NCI-H82 treated with DMSO at 0.1 percent for 48 hours (cell line): ENCODE measurements around the gene PGS1.

Experiments used
- DNase-seq: peaks from one replicate; lab custom pipeline; 2025; ENCODE audit not compliant: unreplicated experiment; lab: John Stamatoyannopoulos, UW

Gene PGS1

GRCh38 chr17:78345791-78346494, 32.5 kb upstream of the PGS1 start:
- DNase-seq: no peak

DNA sequence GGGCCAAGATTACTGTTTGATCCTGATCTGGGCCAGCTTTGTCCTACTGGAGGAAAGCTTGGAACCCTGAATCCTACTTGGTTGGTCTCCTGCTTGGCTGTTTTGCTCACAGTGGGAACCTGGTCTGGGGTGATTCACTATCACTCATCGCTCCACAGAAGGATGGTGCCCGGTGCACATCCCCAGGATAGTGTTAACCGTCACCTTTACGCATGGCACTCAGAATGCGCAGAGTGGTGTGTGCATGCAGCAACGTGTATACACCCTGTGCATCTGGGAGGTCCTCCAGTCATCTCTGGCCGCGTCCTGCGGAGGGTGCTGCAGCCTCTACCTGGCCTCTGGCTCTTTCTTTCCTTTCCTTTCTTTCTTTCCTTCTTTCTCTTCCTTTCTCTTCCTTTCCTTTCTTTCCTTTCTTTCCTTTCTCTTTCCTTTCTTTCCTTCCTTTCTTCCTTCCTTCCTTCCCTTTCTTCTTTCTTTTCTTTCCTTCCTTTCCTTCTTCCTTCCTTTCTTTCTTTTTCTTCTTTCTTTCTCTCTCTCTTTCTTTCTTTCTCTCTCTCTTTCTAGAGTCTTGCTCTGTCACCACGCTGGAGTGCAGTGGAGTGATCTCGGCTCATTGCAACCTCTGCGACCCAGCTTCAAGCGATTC, 31.7 kb upstream of the PGS1 start:
- no peak for DNase-seq

GRCh38 chr17:78347453-78347852, 31.0 kb upstream of the PGS1 start:
- no peak for DNase-seq

- DNase-seq: no peak
Measured at GRCh38 chr17:78348055-78348770, 30.2 kb upstream of the PGS1 start.

DNA sequence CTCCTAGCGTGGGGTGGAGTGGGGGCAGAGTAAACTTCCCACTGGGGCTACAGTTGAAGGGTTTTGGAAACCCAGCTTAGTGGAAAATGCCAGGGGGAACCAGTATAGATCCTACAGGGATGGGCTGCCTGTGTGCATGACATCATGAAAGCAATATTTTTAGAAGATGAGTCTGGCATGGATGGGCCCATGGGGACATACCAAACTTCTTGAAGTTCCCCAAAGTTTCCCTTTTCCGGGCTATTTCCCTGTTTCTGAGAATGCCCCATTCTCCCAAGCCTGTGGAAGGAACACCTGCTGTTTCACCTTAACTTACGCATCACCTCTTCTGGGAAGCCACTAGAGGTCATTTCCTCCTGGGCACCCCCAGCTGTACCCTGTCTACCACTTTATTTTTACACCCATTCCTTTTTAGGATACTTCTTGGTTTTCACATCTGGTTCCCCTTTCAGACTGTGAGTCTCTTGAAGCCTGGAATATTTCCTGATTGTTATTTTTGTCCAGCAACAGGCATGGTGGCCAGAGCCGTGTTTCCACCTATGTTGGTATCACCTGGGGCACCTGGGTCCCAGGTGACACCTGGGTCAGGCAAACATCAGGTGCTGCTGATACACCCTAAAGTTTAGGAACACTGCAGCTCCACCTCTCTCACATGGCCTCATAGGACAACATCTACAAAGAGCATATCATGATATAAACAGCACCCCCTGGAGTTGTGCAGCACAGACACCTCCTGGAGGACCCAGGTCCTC, 28.4 kb upstream of the PGS1 start:
- DNase-seq: no peak

GRCh38 chr17:78351449-78352006, 26.9 kb upstream of the PGS1 start:
- DNase-seq: no peak

- DNase-seq: no peak
Measured at GRCh38 chr17:78353834-78354233, 24.6 kb upstream of the PGS1 start.

DNA sequence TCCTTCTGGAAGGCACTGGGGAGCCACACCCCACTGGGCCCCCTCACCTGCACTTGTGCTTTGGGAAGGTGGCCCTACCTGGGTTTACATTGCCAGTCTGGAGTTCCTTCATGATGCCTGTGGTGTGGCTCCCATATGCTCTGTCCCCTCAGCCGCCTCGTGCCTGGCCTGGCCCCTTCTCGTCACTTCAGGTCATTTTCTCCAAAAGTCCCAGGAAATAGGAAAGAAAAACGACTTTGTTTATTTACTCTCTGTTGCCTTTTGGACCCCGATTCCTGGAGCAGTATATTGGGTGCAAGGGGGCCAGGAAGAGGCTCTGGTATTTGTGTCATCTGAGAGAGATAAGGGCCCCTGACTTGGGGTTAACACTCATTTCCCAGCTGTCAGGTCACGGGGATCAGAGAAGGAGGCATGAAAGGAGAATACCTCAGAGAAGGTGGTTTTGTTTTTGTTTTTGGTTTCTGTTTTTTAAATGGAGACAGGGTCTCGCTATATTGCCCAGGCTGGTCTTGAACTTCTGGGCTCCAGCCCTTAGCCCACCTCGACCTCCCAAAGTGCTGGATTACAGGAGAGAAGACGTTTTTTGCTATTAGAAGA, 23.3 kb upstream of the PGS1 start:
- no peak for DNase-seq

DNA sequence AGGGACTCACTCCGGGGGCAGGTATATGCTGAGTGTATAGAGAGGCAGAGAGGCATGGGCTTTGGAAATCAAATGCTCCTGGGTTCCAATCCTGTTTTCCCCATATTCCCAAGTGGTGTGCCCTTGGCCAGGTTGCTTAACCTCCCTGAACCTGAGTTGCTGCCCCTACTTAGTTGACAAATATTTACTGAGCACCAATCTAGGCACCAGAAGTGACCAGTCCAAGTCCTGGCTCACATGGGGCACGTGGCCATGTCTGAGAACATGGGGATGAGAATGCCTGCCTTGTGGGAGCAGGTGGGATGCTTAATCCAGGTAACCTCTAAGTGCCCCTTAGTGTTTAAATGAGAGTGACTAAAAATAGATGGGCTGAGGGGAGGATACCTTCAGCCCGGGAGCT, 22.7 kb upstream of the PGS1 start:
- no peak for DNase-seq

- DNase-seq: no peak
Measured at GRCh38 chr17:78356101-78356713, 22.2 kb upstream of the PGS1 start.

DNA sequence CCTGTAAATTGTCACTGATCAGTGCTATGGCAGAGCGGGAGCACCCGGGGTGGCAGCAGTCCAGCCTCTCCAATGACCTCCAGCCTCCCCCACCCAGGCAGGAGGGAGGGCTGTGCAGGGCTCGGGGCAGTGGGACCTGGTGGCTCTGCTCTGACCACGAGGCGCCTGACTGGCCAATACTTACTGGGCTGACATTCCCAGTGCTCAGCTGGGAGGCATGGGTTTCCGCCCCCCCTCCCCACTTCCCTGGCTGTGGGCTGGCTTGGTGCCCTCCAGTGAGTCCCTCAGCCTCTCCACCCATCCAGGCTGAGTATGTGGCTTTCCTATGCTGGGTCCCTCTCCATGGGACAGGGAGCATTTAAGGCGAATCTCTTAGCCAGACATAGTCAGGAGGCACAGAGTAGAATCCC, 21.3 kb upstream of the PGS1 start:
- DNase-seq: no peak

- DNase-seq: no peak
Measured at GRCh38 chr17:78357672-78358537, 20.5 kb upstream of the PGS1 start.

DNA sequence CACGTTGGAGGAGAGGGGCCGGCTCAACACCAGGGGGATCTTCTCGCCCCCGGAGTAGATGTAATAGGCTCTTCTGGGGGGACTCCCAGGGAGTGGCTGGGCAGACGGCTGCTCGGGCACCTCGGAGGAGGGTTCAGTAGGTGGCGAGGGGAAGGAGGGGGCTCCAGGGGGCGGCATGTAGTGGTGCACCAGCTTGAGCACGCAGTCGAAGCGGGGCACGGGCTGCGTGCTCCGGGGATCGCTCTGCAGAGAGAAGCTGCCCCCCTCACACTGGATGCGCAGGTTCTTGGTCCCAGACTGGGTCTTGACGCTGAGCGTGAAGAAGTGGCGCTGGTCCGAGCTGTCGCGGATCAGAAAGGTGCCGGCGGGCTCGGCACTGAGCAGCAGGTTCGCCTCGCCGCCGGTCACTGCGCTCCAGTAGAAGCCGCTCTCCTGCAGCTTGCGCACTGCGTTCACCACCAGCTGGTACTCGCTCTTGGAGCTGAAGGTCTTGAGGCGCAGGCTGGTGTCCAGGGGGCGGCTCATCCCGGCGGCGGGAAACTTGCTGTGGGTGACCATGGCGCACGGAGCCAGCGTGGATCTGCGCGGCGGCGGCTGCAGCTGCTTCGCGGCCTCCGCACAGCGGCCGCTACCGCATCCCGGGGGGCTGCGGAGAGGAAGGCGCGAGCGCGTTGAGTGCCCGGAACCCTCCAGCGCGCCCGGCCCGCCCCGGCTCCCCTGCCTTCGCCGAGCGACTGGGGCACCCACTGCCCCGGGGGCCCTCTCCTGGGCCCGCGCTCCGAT, 19.7 kb upstream of the PGS1 start:
- DNase-seq: no peak

DNA sequence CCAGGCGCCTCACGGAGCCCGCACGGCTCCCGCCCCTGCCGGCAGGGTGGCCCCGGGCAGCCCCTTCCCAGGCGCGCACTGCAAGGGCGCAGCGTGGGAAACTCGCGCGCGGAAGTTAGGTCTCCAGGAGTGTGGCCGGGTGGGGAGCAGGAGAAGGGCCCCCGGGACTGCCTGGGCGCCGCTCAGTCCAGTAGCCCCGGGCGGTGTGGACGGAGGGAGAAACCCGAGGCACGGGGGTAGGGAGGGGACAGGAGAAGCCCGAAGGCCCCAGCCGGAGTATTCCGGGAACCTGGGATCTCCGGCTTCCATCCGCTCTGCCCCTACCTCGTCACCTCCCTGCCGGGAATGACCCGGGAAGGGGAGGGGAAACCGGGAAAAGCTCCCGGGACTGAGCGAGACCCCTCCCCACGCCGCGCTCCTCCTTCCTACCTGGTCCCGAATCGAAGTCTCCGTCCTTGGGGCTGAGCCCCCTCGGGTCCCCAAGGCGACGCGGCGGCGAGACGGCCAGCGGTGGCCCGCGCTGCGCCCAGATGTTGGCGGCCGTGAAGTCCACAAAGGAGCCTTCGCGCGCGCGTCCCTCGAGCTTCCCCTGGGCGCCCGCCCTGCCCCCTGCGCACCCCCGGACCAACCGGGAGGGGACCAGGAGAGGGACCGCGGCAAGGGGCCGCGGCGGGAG, 19.0 kb upstream of the PGS1 start:
- DNase-seq: no peak

DNA sequence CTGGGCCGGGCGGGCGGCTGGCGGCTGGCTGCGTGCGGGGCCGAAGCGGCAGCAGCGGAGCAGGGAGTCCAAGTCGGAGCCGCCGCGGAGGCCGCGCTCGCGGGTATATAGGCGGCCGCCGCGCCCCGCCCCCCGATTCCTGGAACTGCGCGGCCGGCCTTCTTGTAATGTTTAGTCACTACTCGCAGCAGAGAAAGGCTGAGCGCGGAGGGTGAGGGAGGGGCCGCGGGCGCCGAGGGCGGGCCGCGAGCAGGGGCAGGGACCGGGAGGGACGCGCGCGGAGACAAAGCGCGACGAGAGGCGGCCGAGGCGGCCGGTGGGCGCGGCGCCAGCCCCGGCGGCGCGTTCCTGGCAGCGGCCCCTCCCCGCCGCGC, 18.5 kb upstream of the PGS1 start, which contains the start of gene SOCS3:
SOCS3 (minus strand) TSS at position 81 of the 374 bp plus-strand sequence. CDS start 982 bp downstream, outside the sequence.
- DNase-seq: peak; percentile 37

DNA sequence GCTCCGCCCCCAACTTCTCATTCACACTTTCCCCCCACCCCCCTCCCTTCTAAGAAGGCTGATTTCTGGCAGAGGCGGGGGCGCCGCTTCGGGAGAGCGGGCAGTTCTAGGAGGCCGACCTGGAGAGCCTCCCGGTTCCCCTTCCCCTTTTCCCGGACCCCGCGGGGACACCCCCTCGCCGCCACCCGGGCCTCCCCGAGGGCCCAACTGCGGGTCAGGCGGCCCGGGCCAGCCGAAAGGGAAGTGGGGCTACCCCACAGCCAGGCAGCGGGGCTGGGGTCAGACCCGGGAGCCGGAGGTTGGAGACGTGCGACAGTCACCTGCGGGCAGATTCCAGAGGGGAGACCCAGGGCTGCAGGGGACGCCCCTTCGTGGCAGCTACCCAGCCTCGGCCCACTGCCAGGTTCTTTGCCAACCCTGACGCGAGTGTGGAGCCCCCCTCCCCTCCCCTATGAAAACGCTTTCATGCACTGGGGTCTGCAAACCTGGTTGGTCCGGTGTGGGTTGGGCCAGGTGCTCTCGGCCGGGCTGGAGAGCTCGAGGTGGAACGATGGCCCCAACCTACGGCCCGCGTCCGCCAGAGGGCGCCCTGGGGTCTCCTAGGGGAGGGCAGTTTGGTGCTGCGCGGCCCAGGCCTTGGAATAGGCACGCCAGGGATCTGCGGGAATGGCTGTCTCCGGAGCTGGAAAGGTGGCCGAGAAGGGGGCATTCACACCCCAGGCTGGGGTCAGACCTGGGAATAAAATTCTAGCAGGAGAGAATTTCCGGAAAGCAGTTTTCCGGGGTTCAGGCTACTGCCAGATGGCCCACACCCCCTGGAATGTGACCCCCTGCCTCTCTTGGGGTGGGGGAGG, 17.9 kb upstream of the PGS1 start:
- peak; percentile 54 for DNase-seq

DNA sequence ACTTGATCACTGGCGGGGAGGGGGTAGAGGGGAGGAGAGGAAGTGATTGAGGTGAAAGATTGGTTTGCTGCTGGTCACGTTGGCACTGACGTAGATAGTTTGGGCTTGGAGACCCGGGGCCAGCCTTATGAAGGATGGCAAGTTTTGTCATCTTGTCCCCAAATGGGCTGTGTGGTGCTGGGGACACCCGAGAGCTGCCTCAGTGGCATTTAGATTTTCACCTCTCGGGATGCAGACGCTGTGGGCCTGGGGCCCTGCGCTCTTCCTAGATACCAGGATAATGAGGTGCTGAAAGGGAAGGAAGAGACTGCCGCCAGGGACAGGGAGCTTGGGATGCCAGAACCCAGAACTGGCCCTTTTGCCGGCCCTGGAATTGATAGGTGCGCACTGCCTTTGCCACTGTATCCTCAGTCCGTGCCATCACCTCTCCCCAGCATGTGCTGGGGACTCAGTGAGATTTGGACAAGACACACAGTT, 17.2 kb upstream of the PGS1 start:
- DNase-seq: no peak
